GM12801 (cell line): ENCODE results near the gene KAZN.

Source experiments
- CTCF ChIP-seq: IDR thresholded peaks from one replicate; pipeline ENCODE4 v1.5.1; 2011; ENCODE audit warnings: control low read depth; ENCODE audit not compliant: insufficient read length; ENCODE audit errors: extremely low read depth

The KAZN gene

GRCh38 chr1:15094056-15094455 lies 495.6 kb downstream of the KAZN start:
- no peak for TF ChIP-seq CTCF

DNA sequence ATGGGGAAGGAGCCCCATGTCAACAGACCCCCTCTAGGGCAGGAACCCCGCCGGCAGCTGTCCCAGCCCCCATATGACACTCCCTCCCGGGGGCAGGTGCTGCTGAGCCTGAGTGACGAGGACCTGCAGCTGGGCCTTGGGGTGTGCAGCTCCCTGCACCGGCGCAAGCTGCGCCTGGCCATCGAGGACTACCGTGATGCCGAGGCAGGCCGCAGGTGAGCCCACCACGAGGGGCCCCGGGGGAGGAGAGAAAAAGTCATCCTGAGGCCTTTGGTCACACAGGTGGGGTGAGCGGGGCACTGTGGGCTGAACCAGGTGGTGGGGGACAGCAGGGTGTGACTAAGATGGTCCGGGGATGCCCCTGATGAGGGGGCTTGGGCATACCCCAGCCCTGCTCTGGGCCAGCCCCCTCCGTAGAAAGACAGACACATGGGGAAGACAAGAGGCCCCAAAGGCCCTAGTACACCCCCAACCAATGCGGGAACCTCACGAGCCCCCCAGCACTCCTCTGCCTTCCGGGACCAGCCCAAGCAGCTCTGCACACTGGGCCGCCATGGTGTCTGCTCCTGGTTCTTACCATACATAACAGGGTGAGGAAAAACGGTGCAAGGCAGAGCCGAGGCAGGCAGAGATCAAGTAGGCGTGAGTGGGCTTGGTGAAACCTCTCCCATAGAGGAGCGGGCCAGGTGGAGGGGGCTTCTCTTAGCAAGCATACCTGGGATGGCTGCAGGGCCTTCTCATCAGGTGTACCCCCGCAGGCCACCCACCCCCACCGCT lies 496.4 kb downstream of the KAZN start:
- no peak for TF ChIP-seq CTCF

DNA sequence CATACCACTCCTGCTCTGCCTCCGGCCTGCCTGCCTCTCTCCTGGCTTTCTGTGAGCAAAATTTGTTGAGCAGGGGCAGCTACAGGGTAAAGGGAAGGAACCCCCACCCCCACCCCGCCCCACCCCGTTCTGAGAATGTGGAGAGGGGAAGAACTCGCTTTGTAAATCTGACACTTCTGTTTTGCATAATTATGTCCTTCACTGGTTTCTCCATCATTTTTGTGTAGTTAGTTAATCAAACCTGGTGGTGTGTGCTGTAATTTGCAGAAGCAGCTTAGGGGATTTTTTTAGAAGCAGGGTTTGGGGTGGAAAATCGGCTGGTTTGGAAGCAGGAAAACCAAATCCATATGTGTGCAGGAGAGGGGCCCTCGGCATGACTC lies 497.0 kb downstream of the KAZN start:
- no peak for TF ChIP-seq CTCF

- no peak for TF ChIP-seq CTCF
These were observed 497.8 kb downstream of the KAZN start for GRCh38 chr1:15096293-15096692.

GRCh38 chr1:15098176-15099125 lies 500.0 kb downstream of the KAZN start:
- no peak for TF ChIP-seq CTCF

DNA sequence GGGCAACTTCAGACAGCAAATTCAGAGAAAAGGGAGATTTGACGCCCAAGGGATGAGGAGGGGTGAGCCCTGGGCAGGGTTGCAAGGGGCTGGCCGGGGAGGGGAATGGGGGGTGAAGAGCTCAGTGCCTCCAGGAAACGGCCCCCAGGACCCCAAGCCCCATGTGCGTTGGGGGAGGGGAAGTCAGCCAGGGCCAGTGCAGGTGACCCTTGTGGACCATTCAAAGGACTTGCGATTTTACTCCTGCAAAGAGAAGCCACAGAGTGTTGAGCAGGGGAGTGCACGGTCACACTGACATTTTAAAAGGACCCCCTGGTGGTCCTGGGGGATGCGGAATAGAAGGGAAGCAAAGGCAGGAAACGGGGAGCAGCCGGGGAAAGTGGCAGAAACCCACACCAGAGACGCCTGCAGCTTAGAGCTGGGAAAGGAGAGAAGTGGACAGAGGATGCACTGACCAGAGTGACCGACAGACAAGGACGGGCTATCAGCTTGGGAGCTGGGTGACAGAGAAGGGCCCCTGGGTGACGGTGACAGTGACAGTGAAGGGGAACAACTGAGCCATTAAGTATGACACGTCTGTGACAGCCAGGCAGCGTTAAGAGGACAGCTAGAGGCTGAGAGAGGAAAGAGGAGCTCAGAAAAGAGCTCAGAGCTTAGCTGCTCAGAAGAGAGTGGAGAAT lies 501.1 kb downstream of the KAZN start:
- TF ChIP-seq CTCF: no peak
